ENCODE measurements around the gene SVBP.
"Not testable (repeated sequence)": the region's sequence is repeated elsewhere in the genome, so short reads cannot be mapped to it uniquely, and the experiment has no call there.

SVBP gene

DNA sequence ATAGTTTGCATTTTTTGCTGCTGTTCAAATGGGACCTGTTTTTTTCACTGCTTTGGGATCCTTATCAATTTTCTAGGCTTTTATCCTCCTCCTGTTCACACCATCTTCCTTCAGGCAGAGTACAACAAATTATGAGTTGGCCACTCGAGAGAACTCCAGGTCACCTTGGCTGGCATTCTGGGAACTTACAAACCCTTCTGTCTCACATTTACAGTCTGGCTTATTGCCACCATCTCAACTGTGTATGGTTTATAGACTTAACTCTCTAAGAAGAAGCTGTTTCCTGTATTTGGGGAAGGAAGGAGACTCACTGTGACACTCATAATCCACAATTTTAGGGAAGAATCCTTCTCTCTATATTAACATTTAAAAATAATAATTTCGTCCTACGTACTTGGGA, 23.8 kb upstream of the SVBP start:
- no peak for DNase-seq

DNA sequence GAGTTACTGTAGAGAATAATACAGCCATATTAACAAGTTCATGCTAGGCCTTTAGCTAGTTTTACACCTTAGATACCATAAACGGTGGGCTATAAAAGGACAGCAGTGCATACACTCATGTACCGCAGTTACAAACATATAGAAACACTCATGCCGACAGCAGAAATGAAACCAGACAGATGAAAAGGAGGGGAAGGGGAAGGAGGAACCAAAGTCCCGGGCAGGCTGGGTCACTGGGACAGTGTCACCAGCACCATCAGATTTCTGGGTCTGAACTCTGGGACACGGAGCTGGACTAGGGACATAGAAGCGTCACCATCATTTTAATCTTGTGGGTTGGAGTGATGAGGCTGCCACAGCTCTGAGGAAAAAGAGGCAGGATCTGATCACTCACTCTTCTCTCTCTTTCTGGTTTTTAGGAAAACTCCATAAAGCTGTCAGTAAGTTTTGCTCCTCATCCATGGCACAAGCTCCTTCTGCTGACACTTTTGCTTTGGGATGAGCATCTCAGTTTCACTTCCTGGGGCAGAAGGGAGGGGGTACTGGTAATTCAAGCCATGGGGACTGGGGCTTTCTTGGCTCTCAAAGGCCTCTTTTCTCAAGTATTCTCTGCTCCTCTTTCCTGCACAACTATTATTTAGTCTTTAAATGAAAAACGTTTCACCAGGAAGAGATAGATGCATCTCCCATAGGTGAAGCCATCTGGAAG, 21.4 kb upstream of the SVBP start:
- no peak for DNase-seq

DNA sequence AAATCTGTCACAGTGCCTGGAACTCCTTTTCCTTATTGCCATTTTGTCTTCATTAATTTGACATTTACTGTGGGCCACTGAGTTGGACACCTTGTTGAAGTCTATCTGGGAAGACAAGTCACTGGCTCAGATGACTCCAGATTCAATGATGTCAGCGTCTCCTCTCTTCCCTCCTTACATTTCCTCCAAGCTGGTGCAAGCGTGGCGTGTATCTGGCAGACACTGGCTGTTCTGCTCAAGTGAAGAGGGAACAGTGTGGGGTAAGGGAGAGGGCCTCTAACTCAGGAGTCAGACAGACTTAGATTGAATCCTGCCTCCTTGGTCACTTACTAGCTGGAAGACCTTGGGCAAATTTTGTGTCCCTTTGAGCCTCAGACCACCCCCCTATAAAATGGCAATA, 20.5 kb upstream of the SVBP start:
- no peak for DNase-seq

DNA sequence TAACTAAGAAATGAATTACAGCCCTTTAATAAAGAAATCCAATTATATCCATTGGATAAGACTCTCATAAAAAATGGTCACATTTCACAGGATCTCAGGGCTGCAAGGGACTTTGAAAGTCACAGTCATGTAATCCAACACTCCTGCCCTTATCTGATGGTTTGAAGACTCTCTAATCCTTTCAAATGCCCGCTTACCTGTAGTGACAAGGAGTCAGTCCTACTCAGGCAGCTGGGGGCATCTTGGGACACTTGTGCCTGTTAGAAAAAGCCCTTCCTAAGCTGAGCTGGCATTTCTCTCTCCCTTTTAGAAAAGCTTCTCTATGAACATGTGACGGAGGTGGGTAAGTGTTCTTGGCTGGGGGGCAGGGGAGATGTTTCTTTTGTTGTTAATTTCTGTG, 18.2 kb upstream of the SVBP start:
- no peak for DNase-seq

DNA sequence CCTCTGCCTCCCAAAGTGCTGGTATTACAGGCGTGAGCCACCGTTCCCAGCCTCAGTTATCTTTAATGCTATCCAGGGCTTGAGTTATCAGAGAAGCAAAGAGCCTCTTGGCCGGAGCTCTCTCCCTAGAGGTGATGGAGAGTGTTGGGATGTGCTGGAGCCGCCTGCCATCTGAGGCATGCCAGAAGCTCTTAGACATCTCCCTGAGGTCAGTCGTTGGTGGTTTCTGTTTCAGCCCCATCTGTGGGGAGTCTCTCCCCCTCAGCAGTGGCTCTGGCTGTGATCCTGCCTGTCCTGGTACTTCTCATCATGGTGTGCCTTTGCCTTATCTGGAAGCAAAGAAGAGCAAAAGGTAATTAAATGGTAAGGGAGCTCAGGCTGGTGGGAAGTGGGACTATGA, 17.6 kb upstream of the SVBP start:
- DNase-seq: no peak

DNA sequence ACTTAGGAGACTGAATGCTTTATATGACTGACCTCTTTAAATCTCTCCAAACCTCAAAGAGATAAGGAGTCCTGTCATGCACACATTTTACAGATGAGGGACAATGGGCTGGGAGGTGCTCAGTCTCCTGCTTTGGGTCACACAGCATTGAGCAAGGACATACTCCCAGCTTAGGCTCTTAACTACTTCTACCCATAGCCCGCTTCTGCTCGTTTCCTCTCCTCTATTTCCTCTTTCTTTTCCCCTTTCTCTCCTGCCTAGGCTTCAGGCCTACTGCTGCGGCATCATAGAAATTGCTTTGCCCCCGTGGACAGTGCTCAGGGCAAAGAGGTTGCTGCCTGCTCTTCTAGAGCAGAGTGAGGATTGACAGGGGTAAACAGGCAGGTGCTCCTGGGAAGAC, 16.8 kb upstream of the SVBP start:
- DNase-seq: no peak

DNA sequence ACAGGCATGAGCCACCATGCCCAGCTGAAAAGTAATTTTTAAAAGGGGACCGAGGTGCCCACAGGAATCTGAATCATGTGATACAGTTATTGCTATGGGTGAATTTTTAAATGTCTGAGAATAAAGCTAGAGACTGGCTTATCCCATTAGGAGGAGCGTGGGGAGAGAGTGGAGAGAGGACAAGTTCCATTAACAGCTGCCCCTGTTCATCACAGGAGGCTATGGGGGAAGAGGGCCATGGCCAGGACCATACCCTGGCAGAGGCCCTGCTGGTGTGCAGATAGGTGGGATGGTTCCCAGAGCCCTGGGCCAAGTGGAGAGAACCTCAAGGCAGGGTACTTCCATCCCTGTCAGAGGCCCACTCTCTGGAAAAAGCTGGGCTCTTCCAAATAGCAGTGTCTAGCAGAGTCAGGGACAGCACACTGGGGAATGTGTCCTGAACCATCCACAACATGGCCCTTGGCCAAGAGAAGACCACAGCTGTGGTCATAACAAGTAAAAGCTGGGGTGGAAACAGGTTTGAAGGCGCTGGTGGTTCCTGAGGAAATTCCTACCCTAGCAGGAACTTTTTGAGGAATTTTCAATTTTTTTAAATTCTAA, 15.5 kb upstream of the SVBP start:
- no peak for DNase-seq

DNA sequence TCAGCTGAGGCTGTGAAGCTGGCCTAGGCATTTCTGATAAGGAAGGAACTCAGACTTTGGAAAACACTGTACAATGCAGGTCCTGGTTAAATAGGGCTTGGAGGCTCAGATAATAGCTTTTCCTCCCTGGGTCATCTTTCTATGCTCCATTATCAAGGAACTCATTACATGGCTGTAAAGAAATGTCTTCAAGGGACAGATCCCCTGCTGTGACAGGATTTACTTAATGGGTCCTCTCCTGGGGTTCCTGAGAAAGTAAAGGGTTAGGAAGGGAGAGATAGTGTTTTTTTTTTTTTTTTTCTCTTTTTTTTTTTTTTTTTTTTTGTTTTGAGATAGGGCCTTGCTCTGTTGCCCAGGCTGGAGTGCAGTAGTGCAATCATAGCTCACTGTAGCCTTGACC, 14.1 kb upstream of the SVBP start:
- no peak for DNase-seq

DNA sequence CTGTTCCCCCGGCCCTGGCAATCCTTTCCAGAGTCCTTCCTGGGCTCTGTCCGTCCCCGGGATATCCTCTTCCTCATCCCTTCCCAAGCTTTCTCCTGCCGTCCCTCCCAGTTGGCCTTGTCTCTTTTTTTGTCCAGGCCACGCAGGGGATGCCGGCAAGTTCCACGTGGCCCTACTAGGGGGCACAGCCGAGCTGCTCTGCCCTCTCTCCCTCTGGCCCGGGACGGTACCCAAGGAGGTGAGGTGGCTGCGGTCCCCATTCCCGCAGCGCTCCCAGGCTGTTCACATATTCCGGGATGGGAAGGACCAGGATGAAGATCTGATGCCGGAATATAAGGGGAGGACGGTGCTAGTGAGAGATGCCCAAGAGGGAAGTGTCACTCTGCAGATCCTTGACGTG, 13.4 kb upstream of the SVBP start:
- no peak for DNase-seq

DNA sequence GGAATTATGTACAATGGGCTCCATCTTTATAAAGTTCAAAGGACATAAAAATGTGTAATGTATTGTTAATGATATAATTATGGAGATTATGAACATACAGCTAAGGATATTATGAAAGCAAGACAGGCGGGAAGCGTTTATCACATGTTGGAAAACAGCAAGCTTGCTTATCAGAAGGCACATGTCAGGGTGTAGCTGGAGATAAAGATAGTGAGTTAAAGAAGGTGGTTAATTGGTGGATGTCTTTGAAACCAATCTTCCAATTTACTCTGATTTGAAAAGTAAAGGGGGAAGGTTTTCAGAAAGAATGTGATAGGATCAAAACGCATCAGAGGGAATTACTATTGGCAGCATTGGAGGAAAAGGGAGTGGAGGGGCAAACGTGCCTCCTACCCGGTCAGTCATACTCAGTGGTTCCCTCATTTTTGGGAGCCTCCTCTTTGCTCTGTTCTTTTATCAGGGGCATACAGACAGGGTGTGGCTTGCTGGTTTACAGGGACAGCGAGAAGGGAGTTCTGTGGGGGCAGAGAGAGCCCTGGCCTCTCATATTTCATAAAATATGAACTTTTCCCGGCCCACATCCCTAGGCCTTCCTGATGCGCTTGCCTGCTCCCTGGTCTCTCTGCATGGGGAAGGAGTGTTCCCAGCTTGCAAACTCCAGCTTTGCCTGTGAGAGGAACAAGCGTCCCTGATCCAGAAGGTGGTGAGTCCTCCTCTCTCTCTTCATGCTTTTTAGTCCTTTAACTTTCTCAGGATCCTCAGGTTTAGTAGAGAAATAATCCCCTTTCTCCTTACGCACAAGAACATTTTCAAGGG, 8.0 kb upstream of the SVBP start:
- no peak for DNase-seq

DNA sequence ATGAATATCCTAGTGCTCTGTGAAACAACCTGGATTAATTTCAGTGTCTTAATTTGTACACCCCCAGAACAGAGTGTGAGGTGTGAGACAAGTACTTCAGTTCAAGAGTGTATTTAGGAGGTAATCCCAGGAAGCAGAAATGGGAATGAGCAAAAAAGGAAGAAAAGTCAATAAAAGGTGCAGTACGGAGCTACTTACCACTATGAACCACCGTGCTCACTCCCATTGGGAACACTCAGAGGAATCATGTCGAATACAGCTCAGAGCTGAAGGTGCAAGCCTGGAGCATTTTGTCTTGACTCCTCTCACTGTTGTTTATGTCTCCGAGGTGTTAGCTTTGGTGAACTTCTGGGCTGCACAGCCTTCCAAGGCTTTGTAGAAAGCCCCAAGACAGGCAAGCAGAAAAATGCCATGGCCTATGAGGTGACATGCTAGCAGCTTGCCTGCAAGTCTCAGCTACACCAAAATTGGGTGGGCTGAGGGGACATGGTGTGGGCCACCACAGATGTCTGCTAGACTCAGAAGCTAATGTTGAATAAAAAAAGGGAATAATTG, 7.4 kb upstream of the SVBP start:
- no peak for DNase-seq

DNA sequence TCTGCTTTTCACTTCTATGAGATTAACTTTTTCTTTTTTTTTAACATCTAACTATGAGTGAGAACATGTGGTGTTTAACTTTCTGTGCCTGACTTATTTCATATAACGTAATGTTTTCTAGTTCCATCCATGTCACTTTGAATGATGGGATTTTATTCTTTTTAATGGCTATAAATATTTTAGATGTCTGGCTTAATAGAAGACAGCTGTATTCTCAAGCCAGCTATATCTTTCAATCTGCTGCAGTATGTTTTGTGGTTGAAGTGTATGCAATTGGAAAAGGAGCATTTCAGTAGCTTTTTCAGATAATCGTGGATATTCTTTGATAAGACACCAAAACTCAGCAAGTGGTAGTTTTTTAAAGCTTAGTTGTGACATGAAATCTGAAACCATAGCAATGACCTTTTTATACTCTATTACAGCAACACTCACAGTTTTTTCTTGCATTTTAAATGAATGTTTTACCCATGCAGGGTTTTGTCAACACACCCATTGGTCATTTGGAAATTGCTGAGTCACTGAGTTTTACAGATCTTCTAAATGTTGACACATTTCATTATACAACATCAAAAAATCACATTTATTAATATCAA, 5.7 kb upstream of the SVBP start:
- no peak for DNase-seq

DNA sequence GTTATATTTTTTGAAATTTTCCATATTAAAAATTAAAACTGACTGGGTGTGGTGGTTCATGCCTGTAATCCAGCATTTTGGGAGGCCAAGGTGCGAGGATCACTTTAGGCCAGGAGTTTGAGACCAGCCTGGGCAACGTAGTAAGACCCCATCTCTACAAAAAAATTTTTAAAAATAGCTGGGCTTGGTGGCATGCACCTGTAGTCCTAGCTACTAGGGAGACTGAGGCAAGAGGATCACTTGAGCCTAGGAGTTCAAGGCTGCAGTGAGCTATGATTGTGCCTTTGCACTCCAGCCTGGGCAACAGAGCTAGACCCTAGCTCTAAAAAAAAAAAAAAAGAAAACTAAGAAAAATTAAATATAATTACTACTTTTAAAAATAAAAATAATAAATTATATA, 4.5 kb upstream of the SVBP start:
- DNase-seq: no peak

DNA sequence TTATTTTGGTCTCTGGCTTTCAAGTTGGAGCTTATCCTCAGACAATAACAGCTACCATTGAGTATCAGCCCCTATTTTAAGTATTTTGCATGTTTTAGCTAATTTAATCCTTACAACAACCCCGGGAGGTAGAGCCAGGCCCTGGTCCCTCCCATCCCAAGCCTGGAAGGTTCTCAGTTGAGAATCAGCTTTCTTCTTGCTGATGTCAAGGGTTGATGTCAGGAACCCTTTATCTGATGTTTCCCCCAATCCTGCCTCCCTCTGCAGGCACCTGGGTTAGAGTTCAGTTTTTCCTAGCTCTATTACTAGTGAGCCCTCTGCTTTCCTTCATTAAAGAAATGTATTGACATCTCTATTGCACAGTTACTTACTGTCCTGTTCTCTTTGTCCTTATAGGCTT, 3.6 kb upstream of the SVBP start:
- no peak for DNase-seq

DNA sequence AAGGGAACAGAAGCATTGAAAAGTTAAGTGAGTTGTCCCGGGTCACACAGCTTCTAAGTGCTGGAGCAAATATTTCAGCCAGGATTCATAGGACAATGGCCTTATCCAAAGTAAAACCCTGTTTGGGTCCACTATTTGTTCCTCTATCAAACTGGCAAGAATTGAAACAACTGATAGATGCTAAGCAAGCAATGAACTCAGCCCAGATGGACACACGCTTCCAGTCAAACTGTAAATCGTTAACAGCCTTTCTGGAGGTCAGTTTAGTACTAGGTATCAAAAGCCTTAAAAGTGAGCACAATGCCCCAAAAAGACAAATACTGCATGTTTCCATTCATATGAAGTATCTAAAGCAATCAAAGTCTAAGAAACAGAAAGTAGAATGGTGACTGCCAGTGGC, 779 bp upstream of the SVBP start:
- DNase-seq: no peak

DNA sequence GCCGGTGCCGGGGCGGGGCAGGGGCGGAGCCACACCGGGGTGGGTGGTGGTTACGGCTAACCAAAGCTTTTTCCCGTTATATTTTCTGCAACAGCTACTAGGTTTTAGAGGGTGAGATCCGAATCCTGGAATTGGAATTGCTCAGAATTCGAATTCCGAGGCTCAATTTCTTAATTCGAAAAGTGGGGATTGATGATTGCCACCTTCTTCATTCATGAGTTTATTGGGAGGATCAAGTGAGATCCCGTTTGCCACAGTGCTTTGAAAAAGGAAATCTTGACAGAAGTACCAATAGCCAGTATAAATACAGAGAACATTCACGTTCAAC, 207 bp upstream of the SVBP start:
- DNase-seq: no peak

DNA sequence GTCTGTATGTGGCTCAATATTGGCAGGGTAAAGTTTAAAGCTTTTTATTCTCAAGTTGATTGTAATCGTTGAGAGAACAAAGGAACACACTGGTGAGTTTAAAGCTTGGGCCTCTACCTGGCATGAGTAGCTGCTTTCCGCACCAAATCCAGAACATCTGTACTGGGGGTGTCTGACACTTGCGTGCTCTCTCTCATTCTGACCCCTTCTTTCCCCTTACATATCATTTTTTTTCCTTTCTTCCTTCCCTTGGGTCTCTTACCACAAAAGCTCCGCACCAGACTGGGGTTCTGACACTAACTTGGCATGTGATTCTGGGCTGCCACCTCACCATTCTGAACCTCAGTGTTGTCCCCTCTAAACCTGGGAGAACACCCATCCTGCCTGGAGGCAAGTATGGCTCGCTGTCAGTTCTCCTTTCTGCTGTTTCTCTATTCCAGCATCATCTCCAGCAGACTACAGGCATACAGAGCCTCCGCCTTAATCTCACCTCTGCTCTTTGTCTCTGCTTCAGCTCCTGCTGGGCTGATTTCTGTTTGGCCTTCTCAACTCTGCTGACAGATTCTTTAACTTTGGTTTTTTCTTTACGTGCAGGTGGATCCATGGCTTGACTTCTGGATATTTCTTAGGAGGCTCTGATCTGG, 1.1 kb downstream of the SVBP start:
- DNase-seq: peak; percentile 24

DNA sequence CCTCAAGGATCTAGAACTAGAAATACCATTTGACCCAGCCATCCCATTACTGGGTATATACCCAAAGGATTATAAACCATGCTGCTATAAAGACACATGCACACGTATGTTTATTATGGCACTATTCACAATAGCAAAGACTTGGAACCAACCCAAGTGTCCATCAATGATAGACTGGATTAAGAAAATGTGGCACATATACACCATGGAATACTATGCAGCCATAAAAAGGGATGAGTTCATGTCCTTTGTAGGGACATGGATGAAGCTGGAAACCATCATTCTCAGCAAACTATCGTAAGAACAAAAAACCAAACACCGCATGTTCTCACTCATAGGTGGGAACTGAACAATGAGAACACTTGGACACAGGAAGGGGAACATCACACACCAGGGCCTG, 2.4 kb downstream of the SVBP start:
- not testable (repeated sequence) for DNase-seq

DNA sequence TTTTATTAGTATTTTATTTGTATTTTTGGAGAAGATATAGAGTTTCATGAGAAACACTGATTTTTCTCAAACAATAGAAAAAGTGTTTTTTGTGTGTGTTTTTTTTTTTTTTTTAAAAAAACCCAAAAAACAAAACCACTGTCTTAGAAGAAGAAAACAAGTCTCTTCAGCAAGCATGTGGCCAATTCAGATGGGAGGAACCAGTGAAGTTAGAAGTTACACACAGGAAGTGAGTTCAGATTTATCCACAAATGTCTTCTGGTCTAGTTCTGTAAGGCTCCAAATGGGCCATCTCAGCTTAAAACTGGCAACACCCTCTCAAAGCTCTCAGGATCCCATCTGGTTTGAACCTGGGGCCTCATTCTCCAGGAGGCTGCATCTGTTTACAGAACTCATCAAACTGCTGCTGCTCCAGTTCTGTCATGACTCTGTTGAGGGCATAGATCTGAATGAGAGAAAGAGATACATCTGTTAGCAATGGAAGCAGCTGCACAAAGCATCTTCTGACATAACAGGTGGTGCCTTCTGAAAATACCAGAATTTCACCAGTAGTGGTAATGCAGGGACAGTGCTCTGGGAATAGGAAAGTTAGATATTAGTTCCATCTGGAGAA, 10.0 kb downstream of the SVBP start:
- DNase-seq: no peak

DNA sequence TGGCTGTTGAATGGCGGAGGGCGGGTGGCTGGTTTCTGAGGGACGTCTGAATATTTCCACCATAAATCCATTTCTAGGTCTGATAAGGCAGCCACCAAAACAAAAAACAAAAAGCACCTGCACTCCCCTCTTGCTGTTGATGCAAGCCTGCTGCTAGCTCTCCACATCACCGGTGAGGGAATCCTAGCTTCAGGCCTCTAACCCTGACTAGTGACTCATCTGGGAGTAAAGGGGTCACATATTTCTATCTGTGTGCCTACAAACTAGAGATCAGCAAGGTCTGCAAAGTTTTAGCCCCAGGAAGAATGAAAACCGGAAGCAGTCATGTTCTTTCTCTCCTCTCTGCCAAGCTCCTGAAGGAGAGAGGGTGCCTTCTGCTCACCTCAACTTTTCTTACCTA, 10.6 kb downstream of the SVBP start:
- DNase-seq: no peak

DNA sequence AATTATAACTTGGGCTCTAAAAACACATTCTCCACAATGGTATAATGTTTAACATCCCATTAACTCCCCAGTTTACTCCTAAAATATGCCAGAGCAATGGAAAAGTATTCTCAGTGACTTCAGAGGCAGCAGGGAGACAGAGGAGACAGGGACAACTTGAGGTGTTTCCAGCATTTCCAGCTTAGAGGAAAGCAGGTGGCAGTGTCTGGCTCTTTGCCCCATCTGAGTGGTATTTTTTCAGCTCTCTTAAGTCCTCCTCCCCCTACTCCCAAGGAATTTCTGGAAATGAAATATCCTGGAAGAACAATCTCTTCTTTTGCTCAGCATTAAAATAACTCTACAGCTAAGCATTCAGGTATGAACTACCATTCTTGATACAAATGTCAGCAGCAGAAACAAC, 11.0 kb downstream of the SVBP start:
- no peak for DNase-seq

DNA sequence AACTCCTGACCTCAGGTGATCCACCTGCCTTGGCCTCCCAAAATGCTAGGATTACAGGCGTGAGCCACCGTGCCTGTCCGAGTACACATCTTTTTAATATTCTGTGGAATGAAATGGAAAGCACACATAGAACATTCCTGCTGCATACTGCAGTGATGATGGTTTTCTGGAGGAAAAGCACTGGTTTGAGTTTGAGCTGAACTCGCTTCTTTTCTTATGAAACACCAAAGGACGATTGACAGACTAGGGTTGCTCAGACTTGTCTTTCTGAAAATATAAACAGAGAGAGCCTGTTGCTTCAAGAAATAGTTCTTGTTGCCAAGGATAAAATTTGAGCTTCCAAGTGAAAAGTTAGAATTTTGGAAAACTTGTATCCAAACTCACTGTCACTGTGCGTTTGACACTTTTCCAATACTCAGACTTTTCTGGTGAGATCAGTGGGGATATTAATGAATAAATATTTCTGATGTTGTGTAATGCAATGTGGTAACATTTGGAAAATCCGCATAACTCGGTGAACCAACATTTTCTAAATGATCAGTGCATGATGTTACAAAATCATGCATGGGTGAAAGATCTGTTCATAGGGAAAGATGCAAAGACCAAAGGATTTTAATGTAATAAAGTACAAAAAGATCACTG, 15.2 kb downstream of the SVBP start:
- DNase-seq: no peak

Data from activated T-cell treated with anti-CD3 and anti-CD28 coated beads, Interleukin-2, amount 50 U/mL, for 1 hour (primary cell).